Neural crest cell (in vitro differentiated cells): Measurements from ENCODE around the gene MGST3. TPM values are rescaled to one million over a fixed set of nuclear protein-coding genes. Genes with fewer than 3 reads are reported as not detected.
"Not testable (repeated sequence)": the region's sequence is repeated elsewhere in the genome, so short reads cannot be mapped to it uniquely, and the experiment has no call there.

ENCODE experiments used
- DNase-seq: peaks from one replicate; pipeline ENCODE4 v3.0.0; 2021; ENCODE audit warnings: low read depth, mixed read lengths, low spot score
- H3K27ac Mint-ChIP-seq: one replicate; pipeline ENCODE4 v1.8.0; 2021; ENCODE audit warnings: mild to moderate bottlenecking, mixed read lengths; ENCODE audit not compliant: unreplicated experiment
- H3K27me3 Mint-ChIP-seq: 2 replicates; pipeline ENCODE4 v1.8.0; 2021; ENCODE audit warnings: low read depth, mild to moderate bottlenecking, mixed read lengths
- H3K36me3 Mint-ChIP-seq: 2 replicates; pipeline ENCODE4 v1.8.0; 2021; ENCODE audit warnings: low read depth, mild to moderate bottlenecking, mixed read lengths
- H3K4me1 Mint-ChIP-seq: 2 replicates; pipeline ENCODE4 v1.8.0; 2021; ENCODE audit warnings: mixed read lengths
- H3K4me3 Mint-ChIP-seq: one replicate; pipeline ENCODE4 v1.8.0; 2021; ENCODE audit warnings: mild to moderate bottlenecking, mixed read lengths
- H3K9me3 Mint-ChIP-seq: 2 replicates; pipeline ENCODE4 v1.8.0; 2021; ENCODE audit warnings: mixed read lengths
- CTCF ChIP-seq: fragments of 200-600 bp; sonication (generic); conservative IDR thresholded peaks from 2 replicates; pipeline ENCODE4 v1.5.0; 2021; ENCODE audit warnings: antibody characterized with exemption, mild to moderate bottlenecking
- total RNA-seq: library from RNA; stranded (reverse); gene quantifications from 2 replicates; pipeline ENCODE4 v1.2.1, GENCODE V29; 2021

MGST3 gene
- total RNA-seq, 1 donor from 2014 or later = 94.2 TPM

GRCh38 chr1:165648919-165649572 is 18.0 kb downstream of the MGST3 start:
- H3K27ac Mint-ChIP-seq = no peak overlapping the region
- H3K4me1 Mint-ChIP-seq = no peaks in the 10 kb centered on the region
- no peak overlapping the region for H3K4me3 Mint-ChIP-seq
- TF ChIP-seq CTCF = no peak
- H3K9me3 Mint-ChIP-seq = no peaks in the 10 kb centered on the region
- H3K36me3 Mint-ChIP-seq = peaks cover 5% of the 10 kb centered on the region
- no peak for DNase-seq
- H3K27me3 Mint-ChIP-seq = no peaks in the 10 kb centered on the region

DNA sequence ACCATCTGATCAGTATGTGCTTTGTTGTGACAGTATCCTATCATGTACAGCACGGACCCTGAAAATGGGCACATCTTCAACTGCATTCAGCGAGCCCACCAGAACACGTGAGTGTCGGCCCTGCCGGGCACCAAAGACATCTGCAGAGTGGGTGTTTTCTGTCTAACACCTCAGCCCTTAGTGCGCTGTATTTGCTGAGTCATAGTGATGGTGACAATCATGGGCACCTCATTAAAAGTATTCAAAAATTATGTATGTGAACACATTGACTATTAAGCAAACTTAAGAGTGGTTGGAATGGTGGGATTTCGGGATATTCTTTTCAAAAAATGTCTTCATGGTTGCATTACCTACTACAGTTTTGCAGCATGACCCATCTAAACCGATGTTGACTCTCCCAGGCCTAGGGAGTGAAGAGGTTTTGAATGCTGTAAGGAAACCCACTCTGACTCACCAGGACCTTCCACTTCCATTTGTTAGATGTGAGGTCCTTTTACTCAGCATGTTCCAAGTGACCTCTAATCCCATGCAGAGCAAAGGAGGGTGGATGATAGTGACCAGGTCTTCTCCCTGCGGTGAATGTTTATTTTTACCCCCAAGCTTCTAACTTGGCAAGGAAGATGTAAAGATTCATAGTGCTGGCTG is 20.1 kb downstream of the MGST3 start:
- Mint-ChIP-seq H3K27me3 (no peaks in the 10 kb centered on the region), H3K36me3 (peaks cover 6% of the 10 kb centered on the region), H3K27ac (peak overlapping the region; percentile 12)

GRCh38 chr1:165658766-165659580 is 27.9 kb downstream of the MGST3 start:
- peaks cover 10% of the 10 kb centered on the region for H3K36me3 Mint-ChIP-seq
- H3K4me1 Mint-ChIP-seq, H3K4me3 Mint-ChIP-seq, H3K9me3 Mint-ChIP-seq, H3K27me3 Mint-ChIP-seq, H3K27ac Mint-ChIP-seq, DNase-seq: not testable (repeated sequence)

More for the DNA sequence above, 20.1 kb downstream of the MGST3 start:
- no peak for TF ChIP-seq CTCF
- H3K9me3 Mint-ChIP-seq = no peaks in the 10 kb centered on the region
- H3K4me1 Mint-ChIP-seq = no peaks in the 10 kb centered on the region
- DNase-seq = no peak
- H3K4me3 Mint-ChIP-seq = no peak overlapping the region

GRCh38 chr1:165659581-165659895 is 28.5 kb downstream of the MGST3 start:
- peaks cover 9% of the 10 kb centered on the region for H3K36me3 Mint-ChIP-seq
- no peak for DNase-seq
- no peaks in the 10 kb centered on the region for H3K27me3 Mint-ChIP-seq
- no peak for TF ChIP-seq CTCF
- H3K9me3 Mint-ChIP-seq = no peaks in the 10 kb centered on the region
- H3K4me3 Mint-ChIP-seq = no peak overlapping the region
- H3K27ac Mint-ChIP-seq = no peak overlapping the region
- H3K4me1 Mint-ChIP-seq = no peaks in the 10 kb centered on the region

GRCh38 chr1:165661703-165662102 is 30.7 kb downstream of the MGST3 start:
- no peak for DNase-seq
- Mint-ChIP-seq H3K4me1 (no peaks in the 10 kb centered on the region), H3K27ac (no peak overlapping the region), H3K9me3 (no peaks in the 10 kb centered on the region), H3K27me3 (no peaks in the 10 kb centered on the region), H3K4me3 (no peak overlapping the region), H3K36me3 (peaks cover 15% of the 10 kb centered on the region)
- TF ChIP-seq CTCF = no peak

DNA sequence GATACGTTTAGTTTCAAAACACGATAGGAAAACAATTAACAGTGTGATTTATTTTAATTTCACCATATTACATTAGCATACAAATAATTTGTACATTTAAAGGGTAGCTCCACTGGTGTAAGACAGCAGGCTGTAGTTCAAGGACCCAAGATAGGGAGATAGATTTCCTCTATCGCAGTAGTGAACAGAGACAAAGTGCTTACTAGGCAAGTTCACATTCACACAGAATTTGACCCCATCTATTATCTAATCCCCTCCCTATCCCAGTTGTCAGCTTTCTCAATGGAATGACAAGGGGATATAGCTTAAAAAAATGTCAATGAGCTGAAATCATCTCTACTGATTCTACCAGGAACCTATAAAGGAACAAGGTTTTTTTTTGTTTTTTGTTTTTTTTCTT is 31.2 kb downstream of the MGST3 start:
- DNase-seq = no peak
- Mint-ChIP-seq H3K4me1 (no peaks in the 10 kb centered on the region), H3K4me3 (no peak overlapping the region), H3K9me3 (no peaks in the 10 kb centered on the region), H3K27me3 (no peaks in the 10 kb centered on the region), H3K36me3 (peaks cover 18% of the 10 kb centered on the region), H3K27ac (no peak overlapping the region)
- TF ChIP-seq CTCF = no peak
